H9 (cell line): Measurements from ENCODE around the gene SESN2. TPM values are rescaled to one million over a fixed set of nuclear protein-coding genes. Genes with fewer than 3 reads are reported as not detected.

ENCODE experiments used
- DNase-seq: peaks from one replicate; pipeline ENCODE4 v3.0.0-alpha.2; 2017
- H2AFZ ChIP-seq: one replicate; pipeline ENCODE4 v1.6.1; 2013; ENCODE audit warnings: mild to moderate bottlenecking, low read length, control low read depth, moderate library complexity
- H2AK5ac ChIP-seq: 2 replicates; pipeline ENCODE4 v1.6.1; 2013; ENCODE audit warnings: low read length, control low read depth, mixed read lengths; ENCODE audit not compliant: insufficient read length
- H2BK120ac ChIP-seq: one replicate; pipeline ENCODE4 v1.6.1; 2013; ENCODE audit warnings: low read depth, mild to moderate bottlenecking, low read length, control low read depth, inconsistent platforms; ENCODE audit not compliant: poor library complexity, severe bottlenecking
- H2BK12ac ChIP-seq: 2 replicates; pipeline ENCODE4 v1.6.1; 2013; ENCODE audit warnings: low read length, control low read depth, mixed read lengths, low read depth; ENCODE audit not compliant: insufficient read length
- H2BK15ac ChIP-seq: 2 replicates; pipeline ENCODE4 v1.6.1; 2013; ENCODE audit warnings: low read depth, low read length, control low read depth
- H2BK20ac ChIP-seq: one replicate; pipeline ENCODE4 v1.6.1; 2013; ENCODE audit warnings: low read depth, mild to moderate bottlenecking, low read length, control low read depth, inconsistent platforms; ENCODE audit not compliant: poor library complexity, severe bottlenecking
- H2BK5ac ChIP-seq: 2 replicates; pipeline ENCODE4 v1.6.1; 2013; ENCODE audit warnings: low read length, control low read depth, mixed read lengths; ENCODE audit not compliant: insufficient read length
- H3K14ac ChIP-seq: 2 replicates; pipeline ENCODE4 v1.6.1; 2013; ENCODE audit warnings: low read length, control low read depth; ENCODE audit not compliant: insufficient read depth
- H3K18ac ChIP-seq: 2 replicates; pipeline ENCODE4 v1.6.1; 2013; ENCODE audit warnings: low read depth, mild to moderate bottlenecking, mixed read lengths, low read length, control low read depth; ENCODE audit not compliant: insufficient read length
- H3K23ac ChIP-seq: 2 replicates; pipeline ENCODE4 v1.6.1; 2013; ENCODE audit warnings: low read length, control low read depth, mixed read lengths, low read depth; ENCODE audit not compliant: insufficient read length
- H3K23me2 ChIP-seq: 2 replicates; pipeline ENCODE4 v1.6.1; 2013; ENCODE audit warnings: low read depth, mild to moderate bottlenecking, mixed read lengths, low read length, control low read depth; ENCODE audit not compliant: insufficient read length, poor library complexity, severe bottlenecking
- H3K27ac ChIP-seq: 2 replicates; pipeline ENCODE4 v1.5.1; 2013; ENCODE audit warnings: low read length, control low read depth, mixed read lengths, low read depth; ENCODE audit not compliant: insufficient read length
- H3K27me3 ChIP-seq: 2 replicates; pipeline ENCODE4 v1.6.1; 2013; ENCODE audit warnings: low read length, control low read depth, inconsistent platforms; ENCODE audit not compliant: insufficient read depth
- H3K4ac ChIP-seq: 2 replicates; pipeline ENCODE4 v1.6.1; 2013; ENCODE audit warnings: low read depth, mild to moderate bottlenecking, control low read depth, inconsistent platforms, low read length, moderate library complexity
- H3K4me1 ChIP-seq: 2 replicates; pipeline ENCODE4 v1.6.1; 2013; ENCODE audit warnings: low read length, control low read depth, inconsistent platforms; ENCODE audit not compliant: insufficient read depth
- H3K4me2 ChIP-seq: 2 replicates; pipeline ENCODE4 v1.6.1; 2013; ENCODE audit warnings: low read length, control low read depth, mixed read lengths; ENCODE audit not compliant: insufficient read length, insufficient read depth
- H3K56ac ChIP-seq: 2 replicates; pipeline ENCODE4 v1.6.1; 2013; ENCODE audit warnings: low read depth, mild to moderate bottlenecking, mixed read lengths, low read length, control low read depth; ENCODE audit not compliant: insufficient read length
- H3K79me1 ChIP-seq: 2 replicates; pipeline ENCODE4 v1.6.1; 2013; ENCODE audit warnings: low read depth, mild to moderate bottlenecking, moderate library complexity, low read length, control low read depth, inconsistent platforms; ENCODE audit not compliant: insufficient read depth, poor library complexity, severe bottlenecking
- H3K79me2 ChIP-seq: 2 replicates; pipeline ENCODE4 v1.6.1; 2013; ENCODE audit warnings: low read length, control low read depth, inconsistent platforms; ENCODE audit not compliant: insufficient read depth
- H3K9ac ChIP-seq: 2 replicates; pipeline ENCODE4 v1.6.1; 2013; ENCODE audit warnings: low read length, control low read depth, mixed read lengths; ENCODE audit not compliant: insufficient read length; ENCODE audit errors: extremely low read depth
- H3K9me3 ChIP-seq: one replicate; pipeline ENCODE4 v1.6.1; 2013; ENCODE audit warnings: low read depth, low read length, inconsistent platforms; ENCODE audit not compliant: control insufficient read depth
- H3T11ph ChIP-seq: one replicate; pipeline ENCODE4 v1.6.1; 2013; ENCODE audit warnings: mild to moderate bottlenecking, low read length, control low read depth, inconsistent platforms
- H4K20me1 ChIP-seq: one replicate; pipeline ENCODE4 v1.6.1; 2013; ENCODE audit not compliant: control insufficient read depth, insufficient read length, insufficient read depth
- H4K5ac ChIP-seq: 2 replicates; pipeline ENCODE4 v1.6.1; 2013; ENCODE audit warnings: low read depth, mild to moderate bottlenecking, mixed read lengths, low read length, control low read depth; ENCODE audit not compliant: insufficient read length
- H4K8ac ChIP-seq: replicated peaks from 2 replicates; pipeline ENCODE4 v1.6.1; 2013; ENCODE audit warnings: low read length, control low read depth, mixed read lengths, low read depth; ENCODE audit not compliant: insufficient read length
- H4K91ac ChIP-seq: 2 replicates; pipeline ENCODE4 v1.6.1; 2013; ENCODE audit warnings: low read depth, mild to moderate bottlenecking, moderate library complexity, mixed read lengths, low read length, control low read depth; ENCODE audit not compliant: insufficient read length
- H3K27ac Mint-ChIP-seq, 3 experiments: 2 replicates in 2 of 3; 3 replicates in 1 of 3; pipeline ENCODE4 v1.8.0; 2020 to 2021; ENCODE audit warnings: mixed read lengths in 3 of 3, mild to moderate bottlenecking in 1 of 3, moderate library complexity in 1 of 3
- H3K27me3 Mint-ChIP-seq: 2 replicates; pipeline ENCODE4 v1.8.0; 2021; ENCODE audit warnings: low read depth, mild to moderate bottlenecking, moderate library complexity, mixed read lengths
- H3K36me3 Mint-ChIP-seq, 3 experiments: 2 replicates in 2 of 3; 3 replicates in 1 of 3; pipeline ENCODE4 v1.8.0; 2020 to 2021; ENCODE audit warnings: low read depth in 3 of 3, mixed read lengths in 3 of 3; ENCODE audit not compliant: insufficient read depth in 1 of 3
- H3K4me1 Mint-ChIP-seq, 2 experiments: 2 replicates each; pipeline ENCODE4 v1.8.0; 2020; ENCODE audit warnings: mixed read lengths in 2 of 2
- H3K4me3 Mint-ChIP-seq, 2 experiments: 2 replicates in 1 of 2; 3 replicates in 1 of 2; pipeline ENCODE4 v1.8.0; 2020 to 2021; ENCODE audit warnings: mild to moderate bottlenecking in 2 of 2, mixed read lengths in 2 of 2, moderate library complexity in 1 of 2
- H3K9me3 Mint-ChIP-seq, 2 experiments: 2 replicates in 1 of 2; 3 replicates in 1 of 2; pipeline ENCODE4 v1.8.0; 2020; ENCODE audit warnings: mild to moderate bottlenecking in 2 of 2, mixed read lengths in 2 of 2, moderate library complexity in 1 of 2
- WGBS: extraction: QIAGEN DNeasy Blood & Tissue Kit; methylation state at CpG from one replicate; pipeline ENCODE4 v1.1.7; 2013; ENCODE audit warnings: missing lambda C conversion rate, low lambda C conversion rate, mixed read lengths; ENCODE audit not compliant: insufficient read length; ENCODE audit errors: extremely low coverage; 5-methylcytosine and 5-hydroxymethylcytosine counted together
- total RNA-seq: library from RNA; stranded (reverse); gene quantifications from 2 replicates; pipeline ENCODE4 v1.2.1, GENCODE V29; 2021
- TF ChIP-seq, protein P1 (sequence below): fragments of 200-600 bp; sonication (generic); conservative IDR thresholded peaks from 3 replicates; pipeline ENCODE4 v1.8.0; 2021; ENCODE audit warnings: antibody characterized with exemption, mild to moderate bottlenecking

The SESN2 gene
- total RNA-seq, 1 experiment from 2014 or later = 24.6 TPM

DNA sequence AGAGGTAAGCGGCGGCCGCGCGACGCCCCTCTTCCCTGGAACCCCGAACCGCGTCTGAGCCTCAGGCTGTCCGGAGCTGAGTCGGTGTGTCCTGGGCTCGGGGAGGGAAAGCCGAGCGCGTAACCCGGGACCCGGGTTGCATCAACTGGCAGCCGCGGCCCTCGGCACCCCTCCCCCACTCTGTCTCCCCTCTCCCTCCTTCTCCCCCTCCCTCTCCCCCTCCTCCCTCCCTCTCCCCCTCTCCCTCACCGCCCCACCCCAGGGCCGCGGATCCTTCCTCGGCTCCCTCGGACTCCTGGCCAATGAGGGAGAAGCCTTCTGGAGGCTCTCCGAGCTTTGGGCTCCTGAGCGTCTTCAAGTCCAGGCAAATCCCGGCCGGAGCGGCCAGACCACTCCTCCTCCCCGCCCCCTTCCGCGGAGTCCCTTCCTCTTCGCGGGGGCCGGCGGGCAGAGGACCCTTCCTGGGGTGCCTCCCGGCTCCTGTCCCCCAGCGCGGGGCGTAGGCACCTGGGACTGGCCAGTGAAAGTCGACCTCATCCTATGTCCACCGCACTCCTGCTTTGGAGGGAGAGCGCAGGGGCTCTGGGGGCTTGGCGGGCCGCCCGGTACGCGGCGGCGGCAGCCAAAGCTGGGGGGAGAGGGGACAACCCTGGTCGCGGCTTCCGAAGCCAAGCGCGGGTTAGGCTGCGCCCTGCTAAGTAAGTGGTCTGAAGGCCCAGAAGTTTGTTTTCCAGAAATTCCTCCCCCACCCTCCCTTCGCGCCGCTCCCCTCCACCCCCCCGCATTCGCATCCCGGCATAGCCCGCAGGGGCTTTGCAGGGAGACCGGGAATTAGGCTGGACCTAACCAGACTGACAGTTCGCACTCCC lies 850 bp downstream of the SESN2 start:
- H2AK5ac ChIP-seq = no peak overlapping the region
- TF ChIP-seq, protein P1, sequence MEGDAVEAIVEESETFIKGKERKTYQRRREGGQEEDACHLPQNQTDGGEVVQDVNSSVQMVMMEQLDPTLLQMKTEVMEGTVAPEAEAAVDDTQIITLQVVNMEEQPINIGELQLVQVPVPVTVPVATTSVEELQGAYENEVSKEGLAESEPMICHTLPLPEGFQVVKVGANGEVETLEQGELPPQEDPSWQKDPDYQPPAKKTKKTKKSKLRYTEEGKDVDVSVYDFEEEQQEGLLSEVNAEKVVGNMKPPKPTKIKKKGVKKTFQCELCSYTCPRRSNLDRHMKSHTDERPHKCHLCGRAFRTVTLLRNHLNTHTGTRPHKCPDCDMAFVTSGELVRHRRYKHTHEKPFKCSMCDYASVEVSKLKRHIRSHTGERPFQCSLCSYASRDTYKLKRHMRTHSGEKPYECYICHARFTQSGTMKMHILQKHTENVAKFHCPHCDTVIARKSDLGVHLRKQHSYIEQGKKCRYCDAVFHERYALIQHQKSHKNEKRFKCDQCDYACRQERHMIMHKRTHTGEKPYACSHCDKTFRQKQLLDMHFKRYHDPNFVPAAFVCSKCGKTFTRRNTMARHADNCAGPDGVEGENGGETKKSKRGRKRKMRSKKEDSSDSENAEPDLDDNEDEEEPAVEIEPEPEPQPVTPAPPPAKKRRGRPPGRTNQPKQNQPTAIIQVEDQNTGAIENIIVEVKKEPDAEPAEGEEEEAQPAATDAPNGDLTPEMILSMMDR = no peak
- no CpG with 5 or more reads among the region's 66 CpGs for WGBS
- DNase-seq = peak; percentile 92
- no peak overlapping the region for H4K5ac ChIP-seq
- no peak overlapping the region for H2BK20ac ChIP-seq
- peaks cover 3 to 7% (median 4%) of the 10 kb centered on the region in 3 experiments; a peak in 4 of 7 replicates for H3K36me3 Mint-ChIP-seq
- no peak overlapping the region for H2BK12ac ChIP-seq
- peak overlapping the region; percentile 81 to 83 for H3K4me3 Mint-ChIP-seq
- no peaks in the 10 kb centered on the region for H3K9me3 ChIP-seq
- H3K4me1 Mint-ChIP-seq = peaks cover 37% of the 10 kb centered on the region in 2 experiments
- H3K79me2 ChIP-seq = peaks cover 29% of the 10 kb centered on the region; the same call in 1 of the 2 replicates
- peaks cover 7% of the 10 kb centered on the region for H3K23me2 ChIP-seq
- H4K91ac ChIP-seq = no peak overlapping the region
- no peak overlapping the region for H2BK5ac ChIP-seq
- peak overlapping the region; percentile 85 for H3K18ac ChIP-seq
- no peaks in the 10 kb centered on the region for H3K9me3 Mint-ChIP-seq
- no peak overlapping the region for H2BK15ac ChIP-seq
- H3T11ph ChIP-seq = no peak overlapping the region
- no peak overlapping the region for H3K27ac ChIP-seq
- H2BK120ac ChIP-seq = no peak overlapping the region
- H3K79me1 ChIP-seq = peaks cover 3% of the 10 kb centered on the region
- H3K56ac ChIP-seq = no peak overlapping the region
- H3K14ac ChIP-seq = peak overlapping the region; percentile 88
- peak overlapping the region; percentile 60 for H3K9ac ChIP-seq
- H3K4me2 ChIP-seq = peak overlapping the region; percentile 85
- H3K4me1 ChIP-seq = peaks cover 6% of the 10 kb centered on the region; the same call in 1 of the 2 replicates
- no peak overlapping the region for H3K4ac ChIP-seq
- H3K27ac Mint-ChIP-seq = peak overlapping the region in 2 of 3 experiments; percentile 28 to 87; a peak in 1 of 7 replicates
- H3K27me3 Mint-ChIP-seq = no peaks in the 10 kb centered on the region; the same call in 1 of the 2 replicates
- H3K27me3 ChIP-seq = no peaks in the 10 kb centered on the region
- H2AFZ ChIP-seq = no peak overlapping the region
- no peaks in the 10 kb centered on the region for H4K20me1 ChIP-seq
- no peak overlapping the region for H4K8ac ChIP-seq
- no peak overlapping the region for H3K23ac ChIP-seq
